Esophagus mucosa (tissue), 1 donor: ENCODE data around the gene HACD4. TPM values are rescaled to one million over a fixed set of nuclear protein-coding genes. Genes with fewer than 3 reads are reported as not detected.
"Not testable (repeated sequence)": the region's sequence is repeated elsewhere in the genome, so short reads cannot be mapped to it uniquely, and the experiment has no call there.

Experiments used
- ATAC-seq: fragments of 200-7000 bp; cut with Tn5 transposase; one replicate; pipeline ENCODE4 v1.9.1; 2020
- total RNA-seq: library from RNA; stranded (reverse); gene quantifications from one replicate; pipeline ENCODE4 v1.2.4, GENCODE V29; 2023
- donor health status: DM: yes; HTN: yes; CAD: no.

HACD4 gene
- total RNA-seq, 1 donor from 2014 or later: 1.6 TPM

DNA sequence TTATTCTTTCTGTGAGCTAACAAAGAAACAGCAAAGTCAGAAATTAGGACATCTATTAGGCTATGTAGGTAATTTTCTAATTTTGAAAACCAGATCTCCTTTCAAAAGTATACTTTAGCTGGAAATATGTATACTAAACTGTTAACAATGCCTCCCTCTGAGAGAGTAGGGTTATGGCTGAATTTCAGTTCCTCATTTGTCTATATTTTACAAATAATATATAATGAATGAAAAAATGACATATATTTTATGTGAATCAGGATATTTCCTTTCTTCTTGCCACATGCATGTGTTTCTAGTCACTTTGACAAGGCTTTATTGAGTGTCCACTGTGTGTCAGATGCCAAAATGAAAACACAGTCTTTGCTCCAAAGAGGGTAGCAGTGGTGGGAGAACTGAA, 15.4 kb downstream of the HACD4 start:
- ATAC-seq: no peak

DNA sequence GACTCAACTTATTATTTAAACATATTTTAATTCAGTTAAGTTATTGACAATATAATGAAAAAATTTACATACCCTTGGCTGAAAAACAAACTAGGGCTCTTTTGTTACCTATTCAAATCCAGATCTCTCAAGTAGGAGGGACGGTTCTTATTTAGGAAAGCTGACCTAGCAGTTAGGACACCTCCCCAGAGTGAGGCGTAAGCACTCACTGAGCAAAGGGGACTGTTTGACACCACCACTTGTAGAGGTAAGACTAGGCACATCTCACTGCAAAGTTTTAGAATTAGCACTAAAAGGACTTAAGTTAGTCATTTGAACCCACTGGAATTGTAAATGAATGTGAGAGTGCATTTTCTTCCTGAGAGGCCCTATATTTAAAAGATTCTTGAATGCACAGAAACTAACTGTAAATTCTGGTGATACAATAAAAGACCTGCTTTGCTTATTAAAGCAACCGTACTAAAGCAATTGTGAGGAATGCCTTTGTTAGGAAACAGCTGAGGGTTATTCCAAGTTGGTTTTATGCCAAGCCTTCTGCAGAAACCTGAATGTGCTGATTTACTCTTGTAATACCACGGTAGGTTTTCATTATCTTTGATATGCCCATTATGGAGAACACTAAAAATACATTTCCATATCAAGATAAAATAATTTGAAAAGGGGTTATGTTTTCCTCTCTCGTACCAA, 16.2 kb downstream of the HACD4 start:
- no peak for ATAC-seq

DNA sequence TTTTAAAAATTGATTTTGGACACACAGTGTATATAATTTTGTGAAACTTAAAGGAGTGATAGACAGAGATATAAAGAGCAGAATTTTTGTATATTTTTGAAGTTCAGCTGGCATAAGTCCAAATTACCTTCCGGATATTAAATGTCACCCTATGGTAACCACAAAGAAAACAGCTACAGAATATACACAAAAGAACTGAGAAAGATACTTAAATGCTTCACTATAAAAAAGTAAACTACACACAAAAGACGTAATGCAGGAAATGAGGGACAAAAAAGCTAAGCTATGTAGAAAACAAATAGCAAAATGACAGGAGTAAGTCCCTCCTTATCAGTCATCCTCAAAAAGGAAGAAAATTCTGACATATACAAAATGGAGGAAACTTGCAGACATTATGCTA, 29.4 kb downstream of the HACD4 start:
- no peak for ATAC-seq

DNA sequence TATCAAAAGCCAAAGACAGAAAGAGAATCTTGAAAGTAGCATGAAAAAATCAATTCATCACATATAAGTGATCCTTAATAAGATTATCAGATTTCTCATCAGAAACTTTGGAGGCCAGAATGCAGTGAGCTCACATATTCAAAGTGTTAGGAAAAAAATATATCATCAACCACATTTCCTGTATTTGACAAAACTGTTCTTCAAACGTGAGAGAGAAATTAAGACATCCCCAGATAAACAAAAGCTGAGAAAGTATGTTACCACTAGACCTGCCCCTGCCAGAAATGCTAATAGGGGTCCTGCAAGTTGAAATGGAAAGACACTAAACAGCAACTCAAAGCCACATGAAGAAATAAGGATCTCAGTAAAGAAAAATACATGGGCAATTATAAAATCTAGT, 29.9 kb downstream of the HACD4 start:
- ATAC-seq: no peak

DNA sequence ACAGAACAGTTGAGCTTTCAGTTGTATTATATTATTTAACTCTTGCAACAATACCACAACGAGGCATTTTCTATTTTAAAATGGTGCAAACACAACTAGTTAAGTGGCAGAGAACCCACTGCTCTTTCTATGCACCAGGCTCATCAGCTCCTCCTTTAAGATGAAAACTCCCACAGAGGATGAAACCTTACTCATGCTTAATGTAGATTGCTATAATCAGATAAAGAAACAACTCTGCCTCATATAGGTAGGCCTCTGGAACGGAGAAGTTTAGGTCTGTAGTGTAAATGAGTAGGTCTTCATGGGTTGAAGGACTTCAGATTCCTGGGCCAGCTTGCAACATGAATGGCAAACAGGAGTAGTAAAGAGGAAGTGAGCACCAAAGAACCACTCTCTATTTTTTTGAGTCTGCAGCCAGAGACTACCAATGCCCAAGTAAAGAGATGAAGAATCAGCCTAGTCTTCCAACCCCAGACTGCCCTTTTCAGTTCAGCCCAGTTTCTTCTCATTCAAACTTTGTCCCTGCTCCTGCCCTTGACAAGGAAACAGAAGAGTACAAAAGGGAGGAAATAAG, 33.9 kb downstream of the HACD4 start:
- no peak for ATAC-seq

DNA sequence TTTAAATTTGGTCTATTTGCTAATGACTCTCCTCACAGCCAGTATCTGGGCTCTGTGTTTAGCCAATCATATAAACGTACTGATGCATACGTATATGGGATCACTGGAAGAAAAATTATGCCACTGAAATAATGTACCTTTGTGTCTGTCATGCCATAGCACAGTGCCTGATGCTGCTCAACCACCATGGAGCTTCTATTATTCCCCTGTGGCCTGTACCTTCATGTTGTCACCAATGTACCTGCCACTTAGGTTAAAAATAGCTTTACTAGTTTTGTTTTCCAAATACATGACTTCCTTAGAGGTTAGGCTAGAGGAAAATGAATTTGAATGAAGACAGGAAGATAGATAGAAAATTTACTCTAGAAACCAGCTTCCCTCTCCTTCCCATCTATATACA, 34.6 kb downstream of the HACD4 start:
- ATAC-seq: no peak

DNA sequence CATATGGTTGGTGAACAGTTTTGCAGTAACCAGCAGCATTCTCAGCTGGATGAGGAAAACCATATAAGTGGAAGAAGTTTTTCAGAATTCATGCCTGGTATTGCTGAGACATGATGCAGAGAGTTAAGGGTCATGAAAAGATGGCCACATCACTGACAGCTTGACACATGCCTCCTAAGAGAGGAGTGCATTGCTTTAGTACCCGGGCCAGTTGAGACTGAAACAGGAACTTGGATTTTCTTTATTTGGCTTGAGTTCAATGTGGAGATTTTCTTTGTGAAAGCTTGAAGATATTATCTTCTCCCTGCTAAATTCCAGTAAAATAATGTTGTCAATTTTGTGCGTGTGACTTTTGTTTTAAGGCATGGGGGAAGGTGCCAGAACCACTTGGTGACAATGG, 35.8 kb downstream of the HACD4 start:
- no peak for ATAC-seq

DNA sequence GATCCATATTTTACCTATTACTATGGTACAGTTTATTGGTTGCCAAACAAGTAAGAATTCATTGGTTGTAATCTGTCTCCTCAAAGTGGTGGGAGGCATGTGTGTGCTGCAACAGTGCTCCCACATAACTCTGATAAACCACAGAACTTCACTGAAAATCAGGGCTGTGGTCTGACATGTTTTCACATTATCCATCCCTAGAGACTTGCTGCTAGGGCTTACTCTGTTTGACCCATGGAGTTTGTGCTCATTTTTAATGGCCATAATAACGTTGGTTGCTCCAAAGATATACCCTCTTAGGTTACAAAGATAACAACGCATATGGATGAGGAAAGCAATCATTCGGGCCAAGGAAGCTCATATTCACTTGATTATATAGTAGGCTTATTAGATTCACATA, 37.0 kb downstream of the HACD4 start:
- no peak for ATAC-seq

DNA sequence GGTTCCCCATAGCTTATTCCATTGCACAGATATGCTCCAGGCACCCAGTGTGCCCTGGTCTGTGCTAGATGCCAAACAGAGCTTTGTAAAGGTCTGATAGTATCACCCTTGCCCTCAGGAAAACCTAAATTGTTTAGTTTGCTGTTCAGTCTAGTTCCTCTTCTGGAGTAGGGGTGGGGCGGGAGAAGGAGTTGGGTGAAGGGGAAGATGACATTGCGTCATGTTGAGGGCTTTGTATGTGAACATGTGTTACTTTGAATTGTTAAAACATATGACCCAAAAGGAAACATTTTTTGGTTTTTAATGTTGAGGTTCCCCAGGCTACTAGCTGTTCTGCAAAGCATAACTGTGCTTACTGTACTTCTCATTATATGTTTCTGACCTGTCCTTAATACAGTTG, 40.6 kb downstream of the HACD4 start:
- ATAC-seq: no peak

DNA sequence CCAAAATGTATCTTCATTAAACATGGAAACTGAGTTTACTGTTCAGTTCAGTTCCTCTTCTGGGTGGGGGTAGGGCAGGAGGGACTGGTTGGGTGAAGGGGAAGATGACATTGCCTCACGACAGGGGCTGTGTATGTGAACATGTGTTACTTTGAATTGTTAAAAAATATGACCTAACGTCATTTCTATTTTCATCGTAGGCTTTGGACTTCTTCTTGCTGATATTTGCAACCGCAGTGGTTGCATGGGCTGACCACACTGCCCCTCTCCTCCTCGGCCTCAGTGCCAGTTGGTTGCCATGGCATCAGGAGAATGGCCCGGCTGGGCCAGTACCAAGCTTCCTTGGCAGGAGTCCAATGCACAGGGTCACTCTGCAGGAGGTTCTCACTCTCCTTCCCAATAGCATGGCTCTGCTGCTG, 41.5 kb downstream of the HACD4 start:
- ATAC-seq: no peak

DNA sequence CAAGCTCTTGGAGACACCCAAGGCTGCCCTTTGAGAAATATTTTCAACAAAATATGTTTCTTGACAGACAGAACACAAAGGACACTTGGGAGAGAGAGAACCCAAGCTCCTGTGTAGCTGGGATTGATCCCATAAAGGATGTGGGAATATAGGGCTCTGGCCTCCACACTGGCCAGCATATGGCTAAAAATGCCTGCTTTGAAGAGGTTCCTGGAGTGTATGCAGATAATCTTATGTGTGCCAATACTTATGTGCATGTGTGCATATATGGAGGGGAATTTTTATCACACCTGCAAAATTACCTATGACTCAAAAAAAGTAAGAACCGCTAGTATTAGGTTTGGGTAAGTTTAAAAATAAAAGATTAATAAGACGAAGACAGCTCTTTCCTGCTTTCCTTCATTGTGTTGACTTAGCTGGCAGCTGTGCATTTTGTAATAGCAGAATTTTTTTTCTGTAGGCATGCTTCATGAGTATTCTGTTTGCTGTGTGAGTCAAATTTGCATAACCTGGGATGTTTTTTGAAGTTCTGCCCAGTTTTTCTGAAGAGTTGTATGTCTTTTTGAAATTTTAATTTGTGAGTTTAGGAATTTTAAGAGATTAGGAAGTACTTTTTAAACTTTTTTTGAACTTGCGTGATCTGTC, 42.6 kb downstream of the HACD4 start:
- ATAC-seq: no peak

DNA sequence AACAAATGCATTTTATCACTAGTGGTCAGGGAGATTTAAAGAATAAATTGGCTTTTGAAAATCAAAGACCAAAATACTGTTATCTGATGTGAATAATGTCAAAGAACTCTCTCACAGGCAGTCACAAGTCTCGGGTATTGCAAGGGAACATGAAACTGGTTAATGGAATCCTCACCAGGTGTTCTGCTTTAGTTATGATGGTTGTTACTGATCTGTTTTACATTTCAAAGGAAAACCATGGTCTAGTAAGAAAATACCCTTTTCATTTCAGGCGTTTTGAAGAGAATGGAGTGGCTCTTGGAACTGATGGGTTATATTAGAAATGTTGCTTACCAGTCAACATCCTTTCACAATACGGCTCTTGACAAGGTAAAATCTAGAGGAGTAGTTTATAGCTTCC, 43.4 kb downstream of the HACD4 start:
- no peak for ATAC-seq

DNA sequence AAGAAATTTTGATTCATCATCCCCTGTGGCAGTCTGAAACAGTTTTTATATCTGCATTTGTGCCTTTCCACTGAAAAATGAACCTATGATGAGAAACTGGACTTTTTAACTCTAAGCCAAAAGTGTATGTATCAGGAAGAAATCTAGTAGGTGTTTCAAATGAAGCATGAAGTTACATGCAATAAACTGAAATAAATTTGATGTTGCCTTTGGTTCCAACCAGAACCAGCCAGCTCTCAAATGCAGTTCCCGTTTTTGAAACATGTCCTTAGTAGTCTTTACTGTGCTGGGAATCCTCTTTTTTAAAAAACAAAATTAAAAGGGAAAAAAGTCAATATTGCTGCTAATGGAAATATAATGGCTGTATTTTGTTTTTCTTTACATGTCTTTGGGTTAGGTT, 43.9 kb downstream of the HACD4 start:
- no peak for ATAC-seq

DNA sequence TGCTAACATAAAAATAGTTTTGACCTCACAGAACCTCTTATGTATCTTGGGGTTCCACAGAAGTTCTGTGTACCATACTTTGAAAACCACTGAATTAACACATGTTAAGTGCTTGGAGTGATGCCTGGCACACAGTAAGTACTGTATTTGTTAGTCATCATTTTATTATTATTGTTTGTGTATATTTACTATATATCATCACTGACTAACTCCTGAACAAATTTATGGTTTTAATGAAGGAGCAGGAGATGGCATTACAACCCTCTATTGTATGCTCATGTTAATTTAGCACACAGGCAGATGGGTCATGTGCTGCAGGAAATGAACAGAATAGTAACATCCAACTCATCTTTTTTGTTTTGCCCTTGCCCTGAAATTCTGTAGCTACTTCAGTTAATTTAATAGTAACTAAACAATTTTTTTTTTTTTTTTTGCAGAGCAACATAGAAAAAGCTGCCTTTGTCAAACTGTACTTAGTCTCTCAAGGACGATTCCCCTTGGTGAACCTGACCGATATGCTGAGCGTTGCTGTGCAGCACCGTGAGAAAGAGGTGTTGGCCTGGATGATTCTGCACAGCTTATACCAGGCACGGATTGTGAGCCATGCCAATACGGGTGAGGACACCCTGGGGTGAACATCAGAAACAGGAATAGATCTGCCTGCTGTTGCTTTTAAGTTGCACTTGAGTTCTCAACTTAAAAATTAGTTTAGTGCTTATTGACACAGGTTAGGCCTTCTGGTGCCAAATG, 45.4 kb downstream of the HACD4 start:
- no peak for ATAC-seq

DNA sequence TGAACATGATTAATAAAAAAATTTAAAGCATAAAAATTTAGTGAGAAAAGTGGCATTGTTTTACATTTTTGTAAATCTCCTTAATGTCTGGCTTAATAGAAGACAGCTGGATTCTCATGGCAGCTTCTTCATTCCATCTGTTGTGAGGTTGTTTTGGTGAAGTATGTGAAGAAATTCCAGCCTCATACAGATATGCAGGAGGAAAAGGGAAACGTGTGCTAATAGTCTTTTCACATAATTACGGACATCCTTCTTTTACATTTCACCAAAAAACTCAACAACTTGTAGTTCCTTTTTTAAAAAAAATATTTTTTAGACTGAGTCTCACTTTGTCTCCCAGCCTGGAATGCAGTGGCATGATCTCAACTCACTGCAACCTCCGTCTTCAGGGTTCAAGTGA, 46.9 kb downstream of the HACD4 start:
- no peak for ATAC-seq

DNA sequence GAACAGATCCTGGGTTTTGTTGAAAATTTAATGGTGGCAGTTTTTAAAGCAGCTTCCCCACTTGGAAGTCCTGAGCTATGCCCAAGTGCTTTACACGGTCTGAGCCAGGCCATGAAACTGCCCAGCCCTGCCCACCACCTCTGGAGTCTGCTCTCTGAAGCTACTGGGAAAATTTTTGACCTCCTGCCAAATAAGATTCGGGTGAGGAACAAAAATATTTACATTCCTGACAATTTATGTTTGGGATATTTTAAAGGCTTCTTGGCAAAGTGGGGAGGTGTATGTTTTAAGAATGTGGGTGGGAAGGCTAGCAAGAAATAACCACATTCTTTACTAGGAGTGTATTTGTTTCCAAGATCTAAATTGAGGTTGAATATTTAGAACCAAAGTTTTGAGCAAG, 50.0 kb downstream of the HACD4 start:
- ATAC-seq: no peak

DNA sequence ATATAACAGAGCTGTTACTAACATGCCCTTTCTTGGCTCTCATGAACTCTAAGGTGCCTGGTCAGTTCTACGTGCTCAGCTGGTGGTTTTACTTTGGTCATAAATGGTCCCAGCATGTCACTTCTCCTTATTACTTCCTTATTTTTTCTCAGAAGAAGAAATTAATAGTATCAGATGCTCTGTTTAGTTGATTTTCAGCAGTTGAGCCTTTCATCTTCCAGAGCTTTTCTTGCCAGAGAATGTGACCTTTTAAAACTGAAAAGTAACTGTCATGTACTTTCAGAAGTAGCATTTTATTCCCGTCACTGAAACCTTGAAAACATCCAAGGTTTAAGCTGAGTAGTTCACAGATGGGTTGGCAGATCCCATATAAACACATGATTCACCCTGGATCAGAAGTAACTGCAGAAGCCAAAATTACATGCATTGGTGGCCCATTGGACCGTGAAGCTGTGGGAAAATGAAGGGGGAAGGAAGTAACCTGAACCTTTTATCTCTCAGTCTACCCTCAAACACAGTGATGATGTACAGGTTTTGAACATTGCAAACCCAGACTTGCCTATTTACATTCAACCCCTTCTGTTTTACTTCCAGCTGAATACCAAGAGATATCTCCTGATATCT, 50.5 kb downstream of the HACD4 start:
- ATAC-seq: no peak

DNA sequence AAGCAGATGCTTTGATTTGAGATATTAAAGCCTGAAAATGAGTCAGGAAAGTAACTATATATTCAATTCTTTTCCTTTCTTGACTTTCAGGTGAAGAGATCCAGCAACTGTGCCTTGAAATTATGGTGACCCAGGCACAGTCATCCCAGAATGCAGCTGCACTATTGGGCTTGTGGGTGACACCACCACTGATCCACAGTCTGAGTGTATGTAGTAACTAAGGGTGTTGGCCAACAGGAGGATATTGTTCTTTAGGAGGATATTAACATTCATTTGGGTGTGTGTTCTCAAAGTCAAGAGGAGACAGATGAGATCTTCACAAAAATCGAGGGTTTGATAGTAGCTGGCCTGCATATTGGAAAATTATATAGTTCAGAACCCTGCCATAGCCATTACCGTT, 53.2 kb downstream of the HACD4 start:
- no peak for ATAC-seq

DNA sequence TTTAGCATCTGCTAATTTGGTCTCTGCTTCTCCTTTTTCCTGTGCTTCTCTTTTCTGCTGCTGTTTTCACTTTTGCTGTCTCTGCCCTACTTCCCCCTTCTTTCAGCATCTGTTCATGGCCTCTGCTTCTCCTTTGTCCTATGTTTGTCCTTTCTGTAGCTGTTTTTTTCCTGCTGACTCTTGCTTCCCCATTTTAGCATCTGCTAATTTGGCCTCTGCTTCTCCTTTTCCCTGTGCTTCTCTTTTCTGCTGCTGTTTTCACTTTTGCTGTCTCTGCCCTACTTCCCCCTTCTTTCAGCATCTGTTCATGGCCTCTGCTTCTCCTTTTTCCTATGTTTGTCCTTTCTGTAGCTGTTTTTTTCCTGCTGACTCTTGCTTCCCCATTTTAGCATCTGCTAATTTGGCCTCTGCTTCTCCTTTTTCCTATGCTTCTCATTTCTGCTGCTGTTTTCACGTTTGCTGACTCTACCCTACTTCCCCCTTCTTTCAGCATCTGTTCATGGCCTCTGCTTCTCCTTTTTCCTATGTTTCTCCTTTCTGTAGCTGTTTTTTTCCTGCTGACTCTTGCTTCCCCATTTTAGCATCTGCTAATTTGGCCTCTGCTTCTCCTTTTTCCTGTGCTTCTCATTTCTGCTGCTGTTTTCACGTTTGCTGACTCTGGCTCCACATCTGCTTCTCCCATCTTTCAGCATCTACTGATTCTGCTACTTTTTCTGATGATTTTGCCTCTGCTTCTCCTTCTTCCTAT, 57.1 kb downstream of the HACD4 start:
- ATAC-seq: not testable (repeated sequence)

DNA sequence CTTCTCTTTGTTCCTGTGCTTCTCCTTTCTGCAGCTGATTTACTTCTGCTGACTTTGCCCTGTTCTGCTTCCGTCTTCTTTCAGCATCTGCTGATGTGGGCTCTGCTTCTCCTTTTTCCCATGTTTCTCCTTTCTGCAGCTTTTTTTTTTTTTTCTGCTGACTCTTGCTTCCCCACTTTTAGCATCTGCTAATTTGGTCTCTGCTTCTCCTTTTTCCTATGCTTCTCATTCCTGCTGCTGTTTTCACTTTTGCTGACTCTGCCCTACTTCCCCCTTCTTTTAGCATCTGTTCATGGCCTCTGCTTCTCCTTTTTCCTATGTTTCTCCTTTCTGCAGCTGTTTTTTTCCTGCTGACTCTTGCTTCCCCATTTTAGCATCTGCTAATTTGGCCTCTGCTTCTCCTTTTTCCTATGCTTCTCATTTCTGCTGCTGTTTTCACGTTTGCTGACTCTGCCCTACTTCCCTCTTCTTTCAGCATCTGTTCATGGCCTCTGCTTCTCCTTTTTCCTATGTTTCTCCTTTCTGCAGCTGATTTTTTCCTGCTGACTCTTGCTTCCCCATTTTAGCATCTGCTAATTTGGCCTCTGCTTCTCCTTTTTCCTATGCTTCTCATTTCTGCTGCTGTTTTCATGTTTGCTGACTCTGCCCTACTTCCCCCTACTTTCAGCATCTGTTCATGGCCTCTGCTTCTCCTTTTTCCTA, 58.0 kb downstream of the HACD4 start:
- not testable (repeated sequence) for ATAC-seq

DNA sequence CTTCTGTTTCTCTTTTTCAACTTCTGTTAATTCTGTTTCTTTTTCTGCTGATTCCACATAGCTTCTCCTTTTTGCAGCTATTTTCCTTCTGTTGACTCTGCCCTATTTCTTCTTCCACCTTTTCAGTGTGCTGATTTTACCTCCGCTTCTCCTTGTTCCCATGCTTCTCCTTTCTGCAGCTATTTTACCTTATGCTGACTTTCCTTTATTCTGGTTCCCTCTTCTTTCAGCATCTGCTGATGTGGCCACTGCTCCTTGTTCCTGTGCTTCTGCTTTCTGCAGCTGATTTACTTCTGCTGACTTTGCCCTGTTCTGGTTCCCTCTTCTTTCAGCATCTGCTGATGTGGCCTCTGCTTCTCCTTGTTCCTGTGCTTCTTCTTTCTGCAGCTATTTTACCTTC, 58.8 kb downstream of the HACD4 start:
- ATAC-seq: no peak
